Measurements from ENCODE around the gene MLH3.

DNA sequence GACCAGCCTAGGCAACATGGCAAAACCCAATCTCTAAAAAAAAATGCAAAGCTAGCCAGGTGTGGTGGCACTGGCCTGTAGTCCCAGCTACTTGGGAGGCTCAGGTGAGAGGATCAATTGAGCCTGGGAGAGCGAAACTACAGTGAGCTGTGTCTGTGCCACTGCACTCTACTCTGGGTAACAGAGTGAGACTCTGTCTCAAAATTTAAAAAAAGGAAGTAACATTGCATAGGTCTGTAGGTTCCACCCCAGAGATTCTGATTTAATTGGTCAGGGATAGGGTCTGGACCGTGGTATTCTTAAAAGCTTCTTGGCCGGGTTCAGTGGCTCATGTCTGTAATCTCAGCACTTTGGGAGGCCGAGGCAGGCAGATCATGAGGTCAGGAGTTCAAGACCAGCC, 44.4 kb upstream of the MLH3 start:
- TF ChIP-seq EZH2 (IDR thresholded peaks at IDR 0.05; ENCODE audit: low read depth), result no peak
- TF ChIP-seq, protein P1, sequence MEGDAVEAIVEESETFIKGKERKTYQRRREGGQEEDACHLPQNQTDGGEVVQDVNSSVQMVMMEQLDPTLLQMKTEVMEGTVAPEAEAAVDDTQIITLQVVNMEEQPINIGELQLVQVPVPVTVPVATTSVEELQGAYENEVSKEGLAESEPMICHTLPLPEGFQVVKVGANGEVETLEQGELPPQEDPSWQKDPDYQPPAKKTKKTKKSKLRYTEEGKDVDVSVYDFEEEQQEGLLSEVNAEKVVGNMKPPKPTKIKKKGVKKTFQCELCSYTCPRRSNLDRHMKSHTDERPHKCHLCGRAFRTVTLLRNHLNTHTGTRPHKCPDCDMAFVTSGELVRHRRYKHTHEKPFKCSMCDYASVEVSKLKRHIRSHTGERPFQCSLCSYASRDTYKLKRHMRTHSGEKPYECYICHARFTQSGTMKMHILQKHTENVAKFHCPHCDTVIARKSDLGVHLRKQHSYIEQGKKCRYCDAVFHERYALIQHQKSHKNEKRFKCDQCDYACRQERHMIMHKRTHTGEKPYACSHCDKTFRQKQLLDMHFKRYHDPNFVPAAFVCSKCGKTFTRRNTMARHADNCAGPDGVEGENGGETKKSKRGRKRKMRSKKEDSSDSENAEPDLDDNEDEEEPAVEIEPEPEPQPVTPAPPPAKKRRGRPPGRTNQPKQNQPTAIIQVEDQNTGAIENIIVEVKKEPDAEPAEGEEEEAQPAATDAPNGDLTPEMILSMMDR (conservative IDR thresholded peaks at IDR 0.05), result no peak

Data from PC-9 (cell line).